HEK293 (cell line): ENCODE results near the gene FAAP100.

Experiments
- BCL11A ChIP-seq: fragments of 450-650 bp; formaldehyde crosslinking; IDR thresholded peaks from 2 replicates; pipeline ENCODE4 v1.5.1; 2016; ENCODE audit warnings: low read depth, missing biosample characterization, missing genetic modification characterization
- MZF1 ChIP-seq: fragments of 450-650 bp; formaldehyde crosslinking; IDR thresholded peaks from 2 replicates; pipeline ENCODE4 v1.5.1; 2017; ENCODE audit warnings: missing biosample characterization, missing genetic modification characterization, borderline replicate concordance
- PATZ1 ChIP-seq: fragments of 450-650 bp; formaldehyde crosslinking; IDR thresholded peaks from 2 replicates; pipeline ENCODE4 v1.5.1; 2016; ENCODE audit warnings: missing biosample characterization, missing genetic modification characterization
- REST ChIP-seq: fragments of 450-650 bp; formaldehyde crosslinking; IDR thresholded peaks from 2 replicates; pipeline ENCODE4 v1.5.1; 2016; ENCODE audit warnings: missing biosample characterization, missing genetic modification characterization
- ZBTB1 ChIP-seq: fragments of 450-650 bp; formaldehyde crosslinking; IDR thresholded peaks from 2 replicates; pipeline ENCODE4 v1.5.1; 2016; ENCODE audit warnings: missing biosample characterization, missing genetic modification characterization
- ZBTB10 ChIP-seq: fragments of 450-650 bp; formaldehyde crosslinking; IDR thresholded peaks from 2 replicates; pipeline ENCODE4 v1.5.1; 2016; ENCODE audit warnings: missing biosample characterization, missing genetic modification characterization
- ZBTB20 ChIP-seq: fragments of 450-650 bp; formaldehyde crosslinking; IDR thresholded peaks from 2 replicates; pipeline ENCODE4 v1.5.1; 2016; ENCODE audit warnings: missing biosample characterization, missing genetic modification characterization
- ZBTB26 ChIP-seq: fragments of 450-650 bp; formaldehyde crosslinking; optimal IDR thresholded peaks from 2 replicates; pipeline ENCODE3; 2016; ENCODE audit warnings: missing biosample characterization, mild to moderate bottlenecking, missing genetic modification characterization
- ZBTB6 ChIP-seq: fragments of 450-650 bp; formaldehyde crosslinking; IDR thresholded peaks from 2 replicates; pipeline ENCODE4 v1.5.1; 2017; ENCODE audit warnings: missing biosample characterization, missing genetic modification characterization
- ZFP37 ChIP-seq: fragments of 450-650 bp; formaldehyde crosslinking; IDR thresholded peaks from 2 replicates; pipeline ENCODE4 v1.5.1; 2016; ENCODE audit warnings: missing biosample characterization, missing genetic modification characterization
- ZNF175 ChIP-seq: fragments of 450-650 bp; formaldehyde crosslinking; IDR thresholded peaks from 2 replicates; pipeline ENCODE4 v1.5.1; 2016; ENCODE audit warnings: missing biosample characterization, missing genetic modification characterization
- ZNF2 ChIP-seq: fragments of 450-650 bp; formaldehyde crosslinking; IDR thresholded peaks from 2 replicates; pipeline ENCODE4 v1.5.1; 2016; ENCODE audit warnings: missing biosample characterization, missing genetic modification characterization
- ZNF202 ChIP-seq: fragments of 450-650 bp; formaldehyde crosslinking; IDR thresholded peaks from 2 replicates; pipeline ENCODE4 v1.5.1; 2016; ENCODE audit warnings: missing biosample characterization, missing genetic modification characterization, borderline replicate concordance
- ZNF211 ChIP-seq: fragments of 450-650 bp; formaldehyde crosslinking; IDR thresholded peaks from 2 replicates; pipeline ENCODE4 v1.5.1; 2016; ENCODE audit warnings: low read depth, missing biosample characterization, missing genetic modification characterization
- ZNF248 ChIP-seq: fragments of 450-650 bp; formaldehyde crosslinking; IDR thresholded peaks from 2 replicates; pipeline ENCODE4 v1.5.1; 2017; ENCODE audit warnings: missing biosample characterization, missing genetic modification characterization
- ZNF350 ChIP-seq: fragments of 450-650 bp; formaldehyde crosslinking; IDR thresholded peaks from 2 replicates; pipeline ENCODE4 v1.5.0; 2017; ENCODE audit warnings: missing biosample characterization, mild to moderate bottlenecking, missing genetic modification characterization
- ZNF366 ChIP-seq: fragments of 450-650 bp; formaldehyde crosslinking; conservative IDR thresholded peaks from 2 replicates; pipeline ENCODE4 v1.5.1; 2016; ENCODE audit warnings: missing biosample characterization, missing genetic modification characterization
- ZNF37A ChIP-seq: fragments of 450-650 bp; IDR thresholded peaks from 2 replicates; pipeline ENCODE4 v1.5.1; 2018; ENCODE audit warnings: missing biosample characterization, missing genetic modification characterization
- ZNF513 ChIP-seq: fragments of 450-650 bp; IDR thresholded peaks from 2 replicates; pipeline ENCODE4 v1.5.1; 2018; ENCODE audit warnings: missing biosample characterization, missing genetic modification characterization
- ZNF544 ChIP-seq: fragments of 450-650 bp; formaldehyde crosslinking; IDR thresholded peaks from 2 replicates; pipeline ENCODE4 v1.5.0; 2017; ENCODE audit warnings: missing biosample characterization, missing genetic modification characterization
- ZNF548 ChIP-seq: fragments of 450-650 bp; formaldehyde crosslinking; IDR thresholded peaks from 2 replicates; pipeline ENCODE4 v1.5.1; 2016; ENCODE audit warnings: missing biosample characterization, missing genetic modification characterization
- ZNF585B ChIP-seq: fragments of 450-650 bp; formaldehyde crosslinking; IDR thresholded peaks from 2 replicates; pipeline ENCODE4 v1.5.1; 2016; ENCODE audit warnings: missing biosample characterization, missing genetic modification characterization
- ZNF629 ChIP-seq: fragments of 450-650 bp; formaldehyde crosslinking; IDR thresholded peaks from 2 replicates; pipeline ENCODE4 v1.5.1; 2017; ENCODE audit warnings: missing biosample characterization, missing genetic modification characterization
- ZNF654 ChIP-seq: fragments of 450-650 bp; formaldehyde crosslinking; IDR thresholded peaks from 2 replicates; pipeline ENCODE4 v1.5.1; 2016; ENCODE audit warnings: low read depth, missing biosample characterization, missing genetic modification characterization
- ZNF658 ChIP-seq: fragments of 450-650 bp; formaldehyde crosslinking; IDR thresholded peaks from 2 replicates; pipeline ENCODE4; 2016; ENCODE audit warnings: missing biosample characterization, missing genetic modification characterization
- ZNF704 ChIP-seq: fragments of 450-650 bp; formaldehyde crosslinking; IDR thresholded peaks from 2 replicates; pipeline ENCODE4 v1.5.1; 2016; ENCODE audit warnings: missing biosample characterization, missing genetic modification characterization

The FAAP100 gene

GRCh38 chr17:81515530-81516041, 36.6 kb downstream of the FAAP100 start (continued):
- TF ChIP-seq ZNF704 (tag by site-specific recombination) (no peak), ZNF544 (tag by site-specific recombination) (no peak), ZNF548 (no peak), ZNF248 (no peak), ZNF513 (tag by site-specific recombination) (no peak), ZNF350 (no peak), REST (tag by site-specific recombination) (no peak), MZF1 (tag by site-specific recombination) (no peak), ZNF37A (tag by site-specific recombination) (no peak), ZNF175 (no peak), ZNF629 (tag by site-specific recombination) (no peak), ZNF2 (tag by site-specific recombination) (no peak; the same call in 1 of the 2 replicates), ZBTB6 (tag by site-specific recombination) (no peak), ZBTB10 (no peak), BCL11A (tag by site-specific recombination) (peak; percentile 10; the same call in 1 of the 2 replicates), ZBTB1 (no peak), PATZ1 (tag by site-specific recombination) (0 out of 2 replicates have a peak, but pooled peaks have one; percentile 8), ZFP37 (tag by site-specific recombination) (no peak), ZBTB26 (tag by site-specific recombination) (no peak), ZNF202 (tag by site-specific recombination) (no peak), ZNF658 (tag by site-specific recombination) (no peak), ZNF654 (tag by site-specific recombination) (no peak), ZNF585B (tag by site-specific recombination) (no peak), ZBTB20 (tag by site-specific recombination) (peak; percentile 44; the same call in 1 of the 2 replicates), ZNF211 (tag by site-specific recombination) (no peak), ZNF366 (no peak)
